GM19238 (cell line): ENCODE data around the gene TNS1.

ENCODE experiments used
- DNase-seq: peaks from one replicate; pipeline ENCODE4 v3.0.0; 2011; ENCODE audit warnings: low spot score; ENCODE audit not compliant: insufficient read length

The TNS1 gene

DNA sequence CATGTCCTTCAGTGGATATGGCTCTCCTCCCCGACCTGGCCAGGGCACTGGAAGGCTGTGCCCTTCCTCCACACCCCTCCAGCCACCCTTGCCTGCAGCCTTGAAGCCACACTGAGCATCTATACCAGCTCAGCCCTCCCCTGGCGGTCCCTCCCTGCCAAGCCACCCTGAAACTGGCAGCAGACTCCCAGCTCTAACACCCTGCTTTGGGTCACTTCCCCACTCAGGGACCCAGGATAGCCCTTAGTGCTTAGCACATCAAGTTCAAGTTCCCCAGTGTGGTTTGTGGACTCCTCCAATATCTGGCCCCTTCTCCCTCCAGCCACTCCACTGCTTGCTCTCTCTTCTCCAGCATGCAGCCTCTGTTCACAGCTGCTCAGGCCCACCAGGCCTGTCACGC is 89.4 kb downstream of the TNS1 start:
- DNase-seq = no peak

DNA sequence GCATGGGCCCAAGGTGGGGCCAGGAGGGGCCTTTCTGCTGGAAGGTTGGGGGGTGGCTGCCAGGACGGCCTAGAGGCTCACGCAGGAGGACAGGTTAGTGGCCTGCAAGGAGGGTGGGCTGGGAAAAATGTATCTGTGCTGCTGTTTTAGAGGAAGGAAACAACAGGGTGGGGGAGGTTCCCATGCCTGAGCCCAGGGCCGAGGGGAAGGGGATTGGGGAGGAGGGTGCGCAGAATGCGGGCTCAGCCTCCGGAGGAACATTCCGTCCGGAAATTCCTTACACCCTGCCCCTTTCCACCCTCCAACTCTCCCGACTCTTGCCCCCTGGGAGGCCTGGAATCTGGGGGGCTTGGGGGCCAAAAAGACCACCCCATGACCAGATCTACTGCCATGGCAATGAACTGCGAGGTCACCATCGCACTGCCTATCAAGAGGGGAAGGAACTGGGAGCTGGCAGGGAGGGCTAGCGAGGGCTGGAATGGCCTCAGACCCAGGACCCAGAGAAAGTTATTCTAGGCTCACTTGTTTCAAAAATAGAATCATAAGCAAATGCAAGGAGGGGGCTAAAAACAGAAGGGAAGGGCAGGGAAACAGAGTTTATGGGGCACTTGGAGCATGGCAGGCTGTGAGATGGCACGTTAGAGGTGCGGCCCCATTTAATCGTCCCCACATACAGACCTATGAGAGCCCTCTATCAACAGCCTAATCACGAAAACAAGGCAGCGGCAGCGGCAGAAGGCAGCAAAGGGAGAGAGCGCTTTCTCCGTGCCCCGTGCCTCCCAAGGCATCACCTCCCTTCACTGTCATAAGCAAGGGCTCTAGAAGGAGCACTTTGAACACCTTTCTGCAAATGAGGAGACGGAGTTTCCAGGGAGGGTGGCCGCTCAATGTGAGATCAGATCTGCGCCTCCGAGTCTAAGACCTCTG is 90.4 kb downstream of the TNS1 start:
- no peak for DNase-seq

DNA sequence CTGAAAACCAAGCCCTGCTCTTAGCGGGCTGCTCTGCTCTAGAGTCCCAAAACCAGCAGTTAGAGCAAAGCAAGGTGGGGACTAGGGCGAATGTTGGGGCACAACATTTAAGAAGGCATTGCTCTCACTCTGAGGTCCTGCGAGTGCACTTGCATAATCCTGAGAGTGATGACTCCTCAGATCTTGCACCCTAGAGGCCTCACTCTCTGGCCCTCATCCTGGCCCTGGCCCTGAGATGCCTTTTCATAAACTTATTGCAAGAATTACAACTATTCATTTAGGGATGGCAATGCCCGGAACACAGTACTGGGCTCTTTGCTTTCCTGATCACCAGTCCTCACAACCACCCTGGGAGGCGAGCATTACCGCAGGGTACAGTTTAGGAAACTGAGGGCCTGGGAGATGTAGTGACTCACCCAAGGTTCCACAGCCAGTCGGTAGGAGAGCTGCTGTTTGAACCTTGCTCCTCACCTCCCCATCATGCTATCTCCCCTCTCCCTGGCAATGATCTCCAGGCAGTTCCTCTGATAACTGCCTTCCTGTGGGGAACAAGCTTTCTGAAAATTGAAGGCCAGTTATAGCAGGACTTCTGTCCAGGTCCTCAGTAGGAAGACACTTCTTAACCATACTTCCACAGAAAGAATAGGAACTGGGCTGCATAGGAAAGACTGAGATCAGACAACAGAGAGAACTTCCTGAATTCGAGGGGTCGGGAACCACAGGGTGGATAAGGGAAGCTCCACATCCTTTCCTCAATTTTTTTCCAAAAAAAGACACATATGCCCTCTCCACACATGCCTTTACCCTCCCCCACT is 91.3 kb downstream of the TNS1 start:
- DNase-seq = no peak

DNA sequence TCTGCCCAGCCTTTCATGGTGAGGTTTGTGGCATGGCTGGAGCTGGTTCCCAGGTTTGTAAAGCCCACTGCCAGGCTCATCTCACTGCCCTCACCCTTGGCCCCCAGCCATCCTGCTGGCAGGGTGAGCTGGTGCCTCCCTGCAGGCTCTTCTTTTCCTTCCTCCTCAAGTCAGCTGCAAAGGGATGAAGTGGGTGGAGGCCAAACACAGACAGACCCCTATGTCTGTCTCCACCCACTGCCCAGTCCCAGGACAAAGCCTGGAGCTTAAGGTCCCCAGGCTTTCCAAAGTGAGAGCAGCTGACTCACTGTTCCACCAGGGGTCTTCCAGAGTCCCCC is 92.0 kb downstream of the TNS1 start:
- no peak for DNase-seq

DNA sequence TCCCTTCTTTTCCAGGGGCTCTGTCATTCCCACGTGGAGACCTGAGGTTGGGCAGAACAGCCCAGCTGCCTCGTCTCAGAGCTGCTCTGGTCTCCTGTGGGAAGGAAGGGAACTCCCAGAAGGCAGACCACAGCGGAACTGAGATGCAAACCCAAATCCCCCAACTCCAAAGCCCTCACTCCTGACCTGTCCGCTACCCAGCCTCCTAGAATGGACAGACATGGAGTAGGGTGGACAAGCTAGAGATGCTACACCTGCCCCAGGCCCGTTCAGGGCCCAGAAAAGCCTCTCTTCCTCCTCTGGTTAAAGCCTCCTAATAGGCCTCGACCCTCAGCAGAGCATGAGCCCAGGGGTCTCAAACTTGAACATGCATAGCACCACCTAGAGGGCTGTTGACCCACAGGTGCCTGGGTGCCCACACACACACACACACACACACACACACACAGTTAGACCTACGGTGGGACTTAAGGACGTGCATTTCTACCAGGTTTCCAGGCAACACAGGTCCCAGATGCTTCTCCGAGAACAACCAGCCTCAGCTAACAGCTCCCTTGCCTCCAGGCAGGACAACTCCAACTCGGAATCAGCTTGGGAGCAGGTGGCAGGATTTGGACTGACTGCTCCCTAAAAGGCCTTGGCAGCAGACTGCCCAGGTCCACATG is 93.5 kb downstream of the TNS1 start:
- DNase-seq = no peak

DNA sequence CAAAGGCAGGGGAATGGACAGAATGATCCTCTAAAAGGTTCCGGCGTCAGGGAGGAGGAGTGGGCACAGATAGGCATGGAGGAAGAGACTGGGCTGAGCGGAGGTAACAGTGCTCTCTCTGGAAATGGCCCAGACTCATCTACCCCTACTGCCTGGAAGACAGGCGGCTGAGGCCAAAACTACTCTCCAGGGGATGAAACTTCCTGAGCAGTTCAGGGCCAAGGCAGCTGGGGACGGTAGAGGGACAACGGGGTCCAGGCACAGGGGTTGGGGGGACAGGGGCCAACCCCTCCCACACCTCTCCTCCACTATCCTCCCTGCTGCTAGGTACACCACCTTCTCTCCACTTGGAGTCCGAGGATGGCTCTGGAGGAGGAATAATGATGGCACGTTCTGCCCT is 94.3 kb downstream of the TNS1 start:
- DNase-seq = no peak

DNA sequence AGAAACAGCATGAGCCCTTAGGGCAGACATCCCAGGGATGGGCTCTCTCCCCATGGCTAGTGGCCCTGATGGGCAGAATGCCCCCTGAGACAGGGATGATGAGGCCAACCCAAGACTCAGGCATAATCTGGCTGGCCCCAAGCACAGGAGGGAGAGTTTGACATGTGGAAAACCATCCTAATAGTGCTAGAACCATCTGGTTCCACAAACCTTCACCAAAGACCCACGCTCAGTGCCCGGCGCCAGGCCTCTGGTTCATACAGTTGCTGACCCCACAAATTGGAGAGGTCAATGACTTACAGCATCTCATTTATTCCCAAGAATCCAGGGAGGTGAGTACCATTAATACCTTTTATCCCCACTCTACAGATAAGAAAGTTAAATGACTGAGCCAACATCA is 95.5 kb downstream of the TNS1 start:
- no peak for DNase-seq

DNA sequence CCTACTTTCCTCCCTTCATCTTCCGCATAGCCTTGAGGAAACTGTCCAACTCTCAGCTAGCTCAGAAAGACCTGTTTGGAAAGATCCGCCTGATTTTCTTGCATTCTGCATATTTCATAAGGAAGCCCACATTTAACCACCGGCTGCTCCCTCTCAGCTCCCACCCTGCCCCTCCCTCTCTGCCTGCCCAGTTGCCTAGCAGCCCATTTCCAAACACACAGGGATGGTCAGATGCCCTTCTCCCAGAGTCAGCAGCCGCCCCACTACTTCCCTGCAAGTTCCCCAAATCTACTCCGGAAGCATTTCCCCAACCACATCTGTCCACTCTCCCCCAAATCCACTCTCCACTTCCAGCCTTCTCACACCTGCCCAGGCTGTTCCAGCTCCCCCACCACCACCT is 96.0 kb downstream of the TNS1 start:
- DNase-seq = no peak

DNA sequence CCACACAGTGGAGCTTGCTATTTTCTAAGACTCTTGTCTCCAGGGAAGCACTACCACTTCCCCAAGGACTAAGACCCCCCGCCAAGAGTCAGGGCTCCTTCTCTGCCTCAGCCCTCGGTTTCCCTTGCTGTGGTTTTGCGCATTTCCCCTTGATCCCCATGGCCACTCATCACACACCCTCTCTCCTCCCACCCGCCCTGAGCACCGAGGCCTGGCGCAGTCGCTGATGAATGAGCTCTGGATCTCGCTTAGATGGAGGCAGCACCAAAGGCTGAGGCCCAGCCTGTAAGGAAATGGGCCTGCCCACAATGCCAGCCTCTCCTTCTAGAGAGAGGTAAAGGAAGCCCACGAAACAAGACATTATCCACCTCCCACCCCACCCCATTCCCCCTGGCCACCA is 96.9 kb downstream of the TNS1 start:
- no peak for DNase-seq

DNA sequence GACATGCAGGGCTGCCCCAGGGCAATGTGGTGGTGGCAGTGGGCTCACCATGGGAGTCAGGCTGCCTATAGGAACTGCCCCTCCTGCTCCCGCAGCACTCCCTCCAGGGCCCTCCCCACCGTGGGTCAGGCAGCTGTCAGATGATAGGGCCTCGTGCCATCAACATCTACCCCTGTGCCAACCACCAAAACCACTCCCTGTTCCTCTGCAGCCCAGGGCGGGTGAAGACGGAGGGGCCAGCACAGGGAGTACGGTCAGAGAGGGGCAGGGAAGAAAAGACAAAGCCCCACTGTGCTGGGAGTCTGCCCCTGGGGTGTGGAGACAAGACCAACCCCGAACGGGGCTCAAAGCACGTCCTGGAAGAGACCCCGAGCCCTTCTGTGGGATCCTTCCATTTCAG is 97.4 kb downstream of the TNS1 start:
- no peak for DNase-seq

DNA sequence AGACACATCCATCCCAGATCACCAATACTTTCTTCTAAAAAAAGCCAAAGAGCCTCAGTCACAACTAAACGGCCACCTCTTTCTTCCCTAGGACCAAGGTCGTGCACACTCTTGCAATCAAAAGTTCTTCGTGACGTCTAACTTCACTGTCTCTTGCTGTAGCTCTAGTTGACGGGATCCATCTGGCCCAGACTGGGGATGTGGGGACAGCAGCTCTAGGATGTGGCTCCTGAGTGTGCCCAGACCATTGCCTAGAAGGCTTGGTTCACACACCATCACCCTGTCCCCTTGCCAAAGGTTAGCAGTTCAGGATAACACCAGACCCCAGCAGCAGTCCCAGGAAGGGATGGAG is 98.2 kb downstream of the TNS1 start:
- DNase-seq = no peak

DNA sequence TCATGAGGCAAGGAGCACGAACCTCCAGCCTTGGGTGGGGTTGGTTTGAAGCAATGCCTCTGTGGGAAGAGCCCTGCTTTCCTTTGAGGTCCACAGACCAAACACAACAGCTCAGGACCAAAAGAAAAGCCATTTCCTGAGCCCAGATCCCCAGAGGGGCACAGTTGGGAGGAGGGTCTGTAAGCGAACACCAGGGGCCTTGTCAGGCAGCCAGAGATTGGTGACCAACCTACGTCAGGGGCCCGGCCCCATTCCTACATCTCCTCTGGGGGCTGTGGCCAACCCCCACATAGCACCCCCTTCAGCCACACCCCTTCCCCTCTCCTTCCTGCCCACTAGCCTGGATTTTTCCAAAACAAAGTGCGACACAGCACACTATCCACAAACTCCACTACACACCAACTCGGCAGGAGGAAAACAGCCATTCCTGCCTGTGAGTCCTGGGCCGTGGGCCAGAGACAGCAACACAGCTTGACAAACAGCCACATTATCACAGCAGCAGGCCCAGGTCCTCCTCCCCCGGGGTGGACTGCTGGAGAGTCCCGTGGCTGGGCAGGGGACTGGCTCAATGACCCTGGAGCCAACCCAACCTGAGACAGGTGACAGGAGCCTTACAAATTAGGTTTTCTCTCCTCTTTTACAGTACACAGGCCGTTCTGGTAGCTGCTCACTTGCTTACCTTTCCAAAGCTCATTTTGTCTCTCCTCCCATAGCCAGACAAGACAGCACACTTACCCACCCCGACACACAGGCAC is 98.8 kb downstream of the TNS1 start:
- no peak for DNase-seq

DNA sequence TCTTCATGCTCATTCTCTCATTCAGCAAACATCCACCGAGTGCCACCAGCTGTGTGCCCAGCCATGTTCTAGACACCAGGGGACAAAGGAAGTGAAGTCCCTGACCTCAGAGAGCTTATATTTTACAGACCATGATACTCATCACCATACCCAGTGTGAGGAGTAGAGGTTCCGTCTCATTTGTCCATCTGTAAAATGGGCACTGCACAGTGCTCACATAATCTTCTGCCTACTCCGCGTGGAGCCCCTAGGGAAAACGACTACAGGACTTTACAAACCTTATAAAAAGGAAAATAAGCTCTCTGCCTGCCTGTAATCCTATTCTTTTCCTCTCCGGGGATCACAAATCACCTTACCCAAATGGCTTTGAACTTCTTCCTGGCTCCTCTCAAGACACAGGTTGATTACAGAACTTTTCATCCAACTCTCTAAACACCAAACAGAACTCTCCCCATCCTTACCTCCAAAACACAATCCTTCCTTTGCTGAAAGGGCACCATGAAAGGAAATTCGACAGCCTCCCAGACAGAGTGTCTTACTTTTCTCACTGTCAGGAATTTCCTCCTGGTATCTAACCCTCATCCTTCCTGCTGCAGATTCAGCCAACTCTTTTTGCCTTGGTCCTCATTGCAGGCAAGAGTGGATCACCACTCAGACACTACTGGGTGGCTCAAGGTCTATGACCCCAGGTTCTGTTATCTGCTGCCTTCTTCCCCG is 99.5 kb downstream of the TNS1 start:
- DNase-seq = no peak

DNA sequence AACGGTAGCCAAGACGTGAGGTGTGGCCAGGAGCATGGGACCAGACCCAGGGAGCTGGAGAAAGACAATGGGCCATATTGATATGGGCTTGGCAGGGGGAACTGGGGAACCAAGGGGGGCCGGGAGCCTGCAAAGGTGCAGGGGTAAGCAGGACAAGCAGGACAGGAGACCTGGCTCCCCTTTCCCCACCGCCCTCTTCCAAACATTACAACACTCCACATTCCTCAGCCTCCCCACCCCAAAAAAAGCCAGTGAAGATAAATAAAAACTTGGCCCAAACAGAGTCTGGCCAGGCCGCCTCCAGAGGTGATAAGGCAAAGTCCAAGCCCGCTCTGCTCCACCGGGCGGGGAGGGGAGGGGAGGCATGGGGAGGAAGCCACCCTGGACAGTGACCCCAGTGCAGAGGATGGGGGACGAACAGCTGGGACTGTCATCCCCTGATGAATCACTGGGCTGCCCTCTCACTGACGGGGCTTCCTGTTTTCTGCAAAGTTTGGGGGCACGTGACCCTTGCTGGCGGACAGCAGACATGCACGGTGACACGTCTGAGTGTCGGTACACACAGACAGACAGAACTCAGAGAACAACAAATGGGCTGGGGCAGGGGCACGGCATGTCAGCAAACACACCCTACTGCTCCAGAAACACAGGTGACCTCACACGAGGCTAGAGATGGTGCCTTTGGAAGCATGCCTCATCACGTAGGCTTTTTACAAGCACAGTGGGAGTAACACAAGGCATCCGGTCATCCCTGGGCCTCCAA is 100.2 kb downstream of the TNS1 start:
- no peak for DNase-seq

DNA sequence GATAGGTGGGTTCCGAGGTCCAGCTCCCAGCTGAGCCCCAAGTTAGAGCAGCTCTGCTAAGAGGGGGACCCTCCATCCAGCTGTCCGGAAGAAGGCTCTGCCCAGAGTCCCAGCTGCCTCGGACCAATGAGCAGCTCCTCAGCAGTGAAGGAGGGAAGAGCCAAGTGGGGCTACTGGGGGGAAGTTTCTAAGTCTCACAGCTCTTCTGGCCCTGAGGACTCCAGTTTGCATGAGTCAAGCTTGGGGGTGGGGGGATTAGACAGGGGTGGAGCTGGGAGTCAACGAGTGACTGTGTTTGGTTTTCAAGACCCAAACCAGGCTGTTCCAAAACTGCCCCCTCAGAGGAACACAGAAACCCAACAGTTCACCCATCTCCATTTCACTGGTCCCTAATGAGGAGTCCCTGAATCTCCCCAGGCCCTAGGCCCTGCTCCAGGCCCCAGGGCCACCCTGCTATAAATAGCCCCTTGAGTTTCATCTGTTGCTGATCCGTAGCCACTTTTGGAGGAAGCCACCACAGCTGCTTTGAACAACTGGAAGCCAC is 100.9 kb downstream of the TNS1 start:
- no peak for DNase-seq

DNA sequence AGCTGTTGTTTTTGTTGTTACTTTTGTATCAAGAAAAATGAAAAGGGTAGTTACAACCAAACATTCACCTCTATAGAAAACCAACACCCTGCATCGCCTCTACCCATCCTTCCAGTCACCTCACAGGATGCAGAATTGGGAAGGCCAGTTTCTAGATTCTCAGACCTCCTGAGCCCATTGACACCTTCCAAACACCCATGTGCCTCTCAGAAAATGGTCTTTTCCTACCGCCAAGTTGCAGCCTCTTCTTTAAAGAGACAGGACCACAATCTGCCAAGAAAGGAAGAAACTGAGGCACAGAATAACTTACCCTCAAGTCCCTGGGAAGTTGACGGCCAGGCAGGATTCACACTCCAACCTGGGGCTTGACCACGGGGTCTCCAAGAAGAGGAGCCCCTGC is 101.4 kb downstream of the TNS1 start:
- DNase-seq = no peak

DNA sequence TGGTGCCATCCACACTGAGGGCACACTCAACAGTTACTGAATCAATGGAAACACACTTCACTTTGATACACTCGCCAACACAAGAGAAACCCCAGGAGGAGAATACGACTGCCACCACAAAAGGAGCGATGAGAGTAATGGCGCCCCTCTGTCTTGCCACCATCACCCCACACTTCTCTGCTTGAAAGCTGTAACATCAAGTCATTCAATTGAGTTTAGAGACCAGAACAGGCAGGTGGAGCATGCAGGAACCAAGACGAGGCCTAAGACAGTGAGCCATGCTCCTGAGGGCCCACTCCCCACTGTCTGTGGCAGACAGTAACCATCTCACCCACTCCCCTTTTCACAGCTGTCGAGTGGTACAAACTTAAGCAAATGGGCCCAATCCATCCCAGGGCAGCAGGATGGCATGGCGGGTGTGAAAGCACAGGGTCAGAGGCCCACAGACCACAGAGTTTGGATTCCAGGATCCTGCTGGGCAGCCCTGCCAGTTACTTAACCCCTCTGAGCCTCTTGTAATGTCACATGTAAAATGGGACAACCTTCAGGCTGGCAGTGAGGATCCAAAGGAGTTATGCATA is 101.9 kb downstream of the TNS1 start:
- DNase-seq = no peak

DNA sequence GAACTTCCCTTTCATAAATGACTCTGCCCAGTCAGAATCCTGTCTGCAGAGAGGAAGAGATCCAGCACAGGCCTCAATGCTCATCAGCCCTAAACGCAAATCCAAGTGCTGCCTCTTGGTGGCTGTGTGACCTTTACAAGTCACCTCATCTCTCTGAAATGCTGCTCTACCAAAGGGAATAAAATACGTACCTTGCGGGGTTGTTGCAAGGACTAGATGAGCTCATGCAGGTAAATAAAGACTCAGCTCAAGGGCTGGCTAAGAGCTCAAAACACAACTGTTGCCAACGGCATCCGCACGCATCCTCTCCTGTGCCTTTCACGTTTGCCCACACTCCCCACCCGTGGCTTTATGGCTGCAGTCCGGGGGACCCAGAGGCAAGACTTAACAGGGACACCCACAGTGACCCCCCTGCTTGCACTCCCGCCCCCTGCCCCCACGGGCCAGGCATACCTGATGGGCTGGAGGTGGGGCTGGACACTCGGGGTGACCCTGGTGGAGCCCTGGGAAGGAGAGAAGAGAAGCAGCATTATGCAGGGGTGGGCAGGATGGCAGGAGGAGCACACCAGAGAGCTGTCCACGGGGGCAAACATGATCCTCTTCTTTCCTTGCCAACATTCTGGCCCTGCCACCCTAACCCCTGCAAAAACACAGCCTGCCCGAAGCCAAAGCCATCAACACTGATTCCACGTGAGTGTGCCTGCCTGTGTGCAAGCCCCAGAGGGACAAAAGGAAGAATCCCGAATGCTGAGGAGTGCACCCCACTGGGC is 102.6 kb downstream of the TNS1 start:
- DNase-seq = no peak
